ENCODE measurements around the gene PTTG1IP.

- TF ChIP-seq CTCF (IDR thresholded peaks at IDR 0.05) (no peak), POLR2A (IDR thresholded peaks at IDR 0.05) (no peak)
Measured at GRCh38 chr21:44912158-44912473, 38.6 kb upstream of the PTTG1IP start.

All from testis (tissue), 2 donors.